Smooth muscle cell of bladder (primary cell): ENCODE measurements around the gene ROS1. TPM values are rescaled to one million over a fixed set of nuclear protein-coding genes. Genes with fewer than 3 reads are reported as not detected.

ENCODE experiments used
- total RNA-seq: library from RNA; depleted of rRNA; stranded (reverse); fragments of >200 nt; gene quantifications from 2 replicates; pipeline ENCODE4 v1.2.3, GENCODE V29; 2014

The ROS1 gene
- under 0.01 and 0.09 TPM in 2 replicates for total RNA-seq

GRCh38 chr6:117425431-117426153 lies at the start of gene ROS1:
ROS1 (minus strand) TSS chr6:117425942; CDS start chr6:117425656, 286 bp downstream.

GRCh38 chr6:117265410-117266256 lies 160.1 kb downstream of the ROS1 start, which contains the start of gene VGLL2:
VGLL2 (plus strand) TSS chr6:117265558; CDS start chr6:117265764, 206 bp downstream.

Other genes with a start within 250 kb of the ROS1 start
- not detected in 2 replicates for gene VGLL2, start 160.4 kb downstream of the ROS1 start, total RNA-seq
- gene DCBLD1, start 56.7 kb upstream of the ROS1 start, total RNA-seq = 50.5 and 68.6 TPM in 2 replicates
- gene GOPC, start 176.6 kb upstream of the ROS1 start, total RNA-seq = 44.4 and 51.6 TPM in 2 replicates
- gene NUS1, start 249.5 kb upstream of the ROS1 start, total RNA-seq = 12.5 and 17.6 TPM in 2 replicates